Neural crest cell (in vitro differentiated cells): ENCODE data around the gene ACTRT2. TPM values are rescaled to one million over a fixed set of nuclear protein-coding genes. Genes with fewer than 3 reads are reported as not detected.

ENCODE experiments used
- DNase-seq: peaks from one replicate; pipeline ENCODE4 v3.0.0; 2021; ENCODE audit warnings: low read depth, mixed read lengths, low spot score
- H3K27ac Mint-ChIP-seq: one replicate; pipeline ENCODE4 v1.8.0; 2021; ENCODE audit warnings: mild to moderate bottlenecking, mixed read lengths; ENCODE audit not compliant: unreplicated experiment
- H3K27me3 Mint-ChIP-seq: 2 replicates; pipeline ENCODE4 v1.8.0; 2021; ENCODE audit warnings: low read depth, mild to moderate bottlenecking, mixed read lengths
- H3K36me3 Mint-ChIP-seq: 2 replicates; pipeline ENCODE4 v1.8.0; 2021; ENCODE audit warnings: low read depth, mild to moderate bottlenecking, mixed read lengths
- H3K4me1 Mint-ChIP-seq: 2 replicates; pipeline ENCODE4 v1.8.0; 2021; ENCODE audit warnings: mixed read lengths
- H3K4me3 Mint-ChIP-seq: one replicate; pipeline ENCODE4 v1.8.0; 2021; ENCODE audit warnings: mild to moderate bottlenecking, mixed read lengths
- H3K9me3 Mint-ChIP-seq: 2 replicates; pipeline ENCODE4 v1.8.0; 2021; ENCODE audit warnings: mixed read lengths
- CTCF ChIP-seq: fragments of 200-600 bp; sonication (generic); conservative IDR thresholded peaks from 2 replicates; pipeline ENCODE4 v1.5.0; 2021; ENCODE audit warnings: antibody characterized with exemption, mild to moderate bottlenecking
- total RNA-seq: library from RNA; stranded (reverse); gene quantifications from 2 replicates; pipeline ENCODE4 v1.2.1, GENCODE V29; 2021

Gene ACTRT2
- total RNA-seq, 1 donor from 2014 or later, result not detected

- Mint-ChIP-seq H3K27ac (no peak overlapping the region), H3K9me3 (no peaks in the 10 kb centered on the region), H3K27me3 (peaks cover 97% of the 10 kb centered on the region), H3K36me3 (no peaks in the 10 kb centered on the region), H3K4me1 (peaks cover 7% of the 10 kb centered on the region), H3K4me3 (no peak overlapping the region)
- DNase-seq, result no peak
- TF ChIP-seq CTCF, result no peak
These were observed 38.9 kb downstream of the ACTRT2 start for GRCh38 chr1:3060127-3060526.

- peaks cover 97% of the 10 kb centered on the region for H3K27me3 Mint-ChIP-seq
- no peak overlapping the region for H3K27ac Mint-ChIP-seq
These were observed 39.6 kb downstream of the ACTRT2 start for GRCh38 chr1:3060601-3061551.

GRCh38 chr1:3061566-3061965, 40.3 kb downstream of the ACTRT2 start:
- Mint-ChIP-seq H3K4me3 (no peak overlapping the region), H3K27me3 (peaks cover 97% of the 10 kb centered on the region), H3K27ac (no peak overlapping the region), H3K9me3 (no peaks in the 10 kb centered on the region), H3K4me1 (no peaks in the 10 kb centered on the region), H3K36me3 (no peaks in the 10 kb centered on the region)
- DNase-seq, result no peak
- TF ChIP-seq CTCF, result no peak

More at GRCh38 chr1:3060601-3061551, 39.6 kb downstream of the ACTRT2 start:
- no peak for DNase-seq
- no peak overlapping the region for H3K4me3 Mint-ChIP-seq
- no peaks in the 10 kb centered on the region for H3K36me3 Mint-ChIP-seq
- no peaks in the 10 kb centered on the region for H3K9me3 Mint-ChIP-seq
- peaks cover 5% of the 10 kb centered on the region for H3K4me1 Mint-ChIP-seq
- no peak for TF ChIP-seq CTCF

GRCh38 chr1:3061981-3062615, 40.8 kb downstream of the ACTRT2 start:
- H3K27me3 Mint-ChIP-seq, result peaks cover 97% of the 10 kb centered on the region
- DNase-seq, result no peak
- H3K4me3 Mint-ChIP-seq, result no peak overlapping the region
- TF ChIP-seq CTCF, result no peak
- no peak overlapping the region for H3K27ac Mint-ChIP-seq
- H3K36me3 Mint-ChIP-seq, result no peaks in the 10 kb centered on the region
- H3K4me1 Mint-ChIP-seq, result no peaks in the 10 kb centered on the region
- H3K9me3 Mint-ChIP-seq, result no peaks in the 10 kb centered on the region

- no peak for TF ChIP-seq CTCF
- Mint-ChIP-seq H3K4me1 (no peaks in the 10 kb centered on the region), H3K9me3 (no peaks in the 10 kb centered on the region), H3K36me3 (no peaks in the 10 kb centered on the region), H3K4me3 (no peak overlapping the region), H3K27me3 (peaks cover 97% of the 10 kb centered on the region), H3K27ac (no peak overlapping the region)
- no peak for DNase-seq
These were observed 41.5 kb downstream of the ACTRT2 start for GRCh38 chr1:3062616-3063378.
